Muscle of leg (tissue), 11 donors: ENCODE data around the gene BABAM2. TPM values are rescaled to one million over a fixed set of nuclear protein-coding genes. Genes with fewer than 3 reads are reported as not detected.

Source experiments
- DNase-seq: peaks from one replicate; pipeline ENCODE4 v3.0.0; 2013
- H3K27ac ChIP-seq: one replicate; pipeline ENCODE4 v1.5.1; 2013; ENCODE audit warnings: mild to moderate bottlenecking, low read length, control low read depth
- H3K27me3 ChIP-seq: one replicate; pipeline ENCODE4 v1.6.1; 2013; ENCODE audit warnings: low read length; ENCODE audit not compliant: control insufficient read depth, insufficient read depth
- H3K36me3 ChIP-seq: one replicate; pipeline ENCODE4 v1.6.1; 2013; ENCODE audit warnings: low read length; ENCODE audit not compliant: control insufficient read depth, insufficient read depth
- H3K4me1 ChIP-seq: one replicate; pipeline ENCODE4 v1.6.1; 2013; ENCODE audit warnings: low read length; ENCODE audit not compliant: control insufficient read depth, insufficient read depth
- H3K4me3 ChIP-seq: one replicate; pipeline ENCODE4 v1.5.1; 2013; ENCODE audit warnings: low read length, control low read depth
- H3K9me3 ChIP-seq: replicated peaks from 2 replicates; pipeline ENCODE4 v1.6.1; 2013; ENCODE audit warnings: low read depth, low read length; ENCODE audit not compliant: control insufficient read depth
- WGBS: methylation state at CpG from one replicate; pipeline ENCODE4 v1.1.5; 2013; ENCODE audit warnings: missing lambda C conversion rate; ENCODE audit not compliant: insufficient coverage; 5-methylcytosine and 5-hydroxymethylcytosine counted together
- polyA plus RNA-seq, 8 donors: library from polyadenylated mRNA; unstranded; fragments of 120-200 nt; gene quantifications; one replicate each; pipeline versions ENCODE4 v1.2.1 to v1.2.3, GENCODE V29; 2013; ENCODE audit warnings: inconsistent platforms in 1 of 8, low replicate concordance in 1 of 8; ENCODE audit not compliant: insufficient read length in 8 of 8, insufficient read depth in 1 of 8
- total RNA-seq: library from RNA; stranded (reverse); fragments of 120-200 nt; gene quantifications from one replicate; pipeline ENCODE4 v1.2.4, GENCODE V29; 2013

Gene BABAM2
- total and polyA plus RNA-seq, 9 donors, result 16.1 to 23.6 (median 21.4) TPM

- no peaks in the 10 kb centered on the region for H3K4me1 ChIP-seq
- H3K27ac ChIP-seq, result no peak overlapping the region
- no peaks in the 10 kb centered on the region for H3K36me3 ChIP-seq
- 78% methylated on average over 3 of the region's 4 CpGs for WGBS
- no peak for DNase-seq
- no peaks in the 10 kb centered on the region for H3K27me3 ChIP-seq
- no peaks in the 10 kb centered on the region for H3K9me3 ChIP-seq
- no peak overlapping the region for H3K4me3 ChIP-seq
These were observed 297.9 kb downstream of the BABAM2 start for GRCh38 chr2:28188436-28188835.

DNA sequence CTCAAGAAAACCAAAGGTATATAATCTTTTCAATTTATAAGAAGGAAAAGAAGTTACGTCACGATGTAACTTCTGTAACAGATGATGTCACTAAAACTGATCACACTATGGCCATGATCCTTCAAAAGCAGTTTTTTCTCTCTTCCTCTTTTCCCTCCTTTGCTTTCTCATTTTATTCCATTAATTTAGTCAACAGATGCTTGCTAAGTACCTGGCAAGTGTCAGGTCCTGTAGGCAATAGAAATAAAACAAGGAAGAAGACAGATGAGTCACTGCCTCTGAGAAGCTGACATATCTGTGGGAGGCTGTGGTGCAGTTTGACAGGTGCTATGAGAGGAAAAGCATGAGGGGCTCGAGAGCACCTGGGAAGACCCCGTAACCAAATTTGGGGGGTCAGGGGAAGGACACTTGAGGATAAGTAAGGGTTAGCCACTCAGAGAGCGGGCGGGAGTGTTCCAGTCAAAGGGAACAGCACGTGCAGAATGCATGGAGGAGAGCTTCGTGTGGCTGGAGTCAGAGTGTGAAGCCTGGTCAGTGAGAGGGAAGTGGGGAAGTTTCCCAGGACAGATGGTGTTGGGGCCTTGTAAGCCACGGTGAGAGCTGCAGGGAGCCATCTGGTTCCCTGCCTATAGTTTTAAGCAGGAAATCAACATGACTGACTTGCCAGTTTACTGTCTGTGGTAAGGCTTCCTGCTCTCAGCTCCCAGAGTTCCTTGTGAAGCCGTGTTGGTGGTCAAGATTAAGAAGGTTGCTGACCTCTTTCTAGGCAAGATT is 303.3 kb downstream of the BABAM2 start:
- Histone ChIP-seq H3K4me1 (no peaks in the 10 kb centered on the region), H3K36me3 (no peaks in the 10 kb centered on the region), H3K9me3 (no peaks in the 10 kb centered on the region), H3K27ac (no peak overlapping the region), H3K4me3 (no peak overlapping the region), H3K27me3 (no peaks in the 10 kb centered on the region)
- no peak for DNase-seq
- 68% methylated on average over 7 of the region's 10 CpGs for WGBS

- Histone ChIP-seq H3K4me3 (no peak overlapping the region), H3K27me3 (no peaks in the 10 kb centered on the region)
- no CpG with 5 or more reads among the region's 2 CpGs for WGBS
These were observed 309.6 kb downstream of the BABAM2 start for GRCh38 chr2:28199995-28200679.

DNA sequence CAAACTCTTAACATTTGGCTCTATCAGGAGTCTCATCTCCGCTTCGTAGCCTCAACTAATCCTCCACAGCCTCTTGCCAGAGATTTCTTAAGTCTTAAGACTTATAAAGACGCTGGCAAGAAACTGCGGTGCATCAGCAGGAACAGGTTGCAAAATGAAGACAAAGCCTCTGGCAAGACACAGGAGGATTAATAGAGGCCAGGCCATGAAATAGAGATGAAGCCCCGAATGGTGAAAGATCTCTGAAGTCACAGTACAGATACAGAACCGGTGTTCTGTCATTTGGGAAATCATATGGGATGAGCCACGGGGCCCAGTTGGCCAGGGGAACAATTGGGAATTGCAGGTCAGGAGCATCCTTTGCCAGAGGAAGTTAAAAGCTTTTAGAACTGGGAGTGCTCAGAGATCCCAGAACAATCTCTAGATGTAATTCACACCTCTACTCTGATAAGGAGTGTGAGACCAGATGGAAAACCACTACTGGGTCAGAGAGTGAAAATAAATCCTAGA is 311.2 kb downstream of the BABAM2 start:
- Histone ChIP-seq H3K27ac (no peak overlapping the region), H3K4me3 (no peak overlapping the region), H3K36me3 (no peaks in the 10 kb centered on the region), H3K9me3 (no peaks in the 10 kb centered on the region), H3K27me3 (no peaks in the 10 kb centered on the region), H3K4me1 (peaks cover 3% of the 10 kb centered on the region)
- WGBS, result 37% methylated on average over 4 of the region's 7 CpGs
- peak; percentile 71 for DNase-seq

More at GRCh38 chr2:28199995-28200679, 309.6 kb downstream of the BABAM2 start:
- Histone ChIP-seq H3K27ac (no peak overlapping the region), H3K9me3 (no peaks in the 10 kb centered on the region), H3K36me3 (no peaks in the 10 kb centered on the region), H3K4me1 (no peaks in the 10 kb centered on the region)
- no peak for DNase-seq

- Histone ChIP-seq H3K4me1 (peaks cover 3% of the 10 kb centered on the region), H3K27ac (no peak overlapping the region), H3K36me3 (no peaks in the 10 kb centered on the region), H3K4me3 (no peak overlapping the region), H3K9me3 (no peaks in the 10 kb centered on the region), H3K27me3 (no peaks in the 10 kb centered on the region)
- no CpG with 5 or more reads among the region's 3 CpGs for WGBS
- no peak for DNase-seq
These were observed 312.2 kb downstream of the BABAM2 start for GRCh38 chr2:28202719-28203118.

GRCh38 chr2:28206762-28207161 is 316.2 kb downstream of the BABAM2 start:
- DNase-seq, result peak; percentile 52
- H3K27ac ChIP-seq, result no peak overlapping the region
- WGBS, result no CpG with 5 or more reads among the region's 3 CpGs
- no peak overlapping the region for H3K4me3 ChIP-seq
- no peaks in the 10 kb centered on the region for H3K9me3 ChIP-seq
- H3K4me1 ChIP-seq, result peaks cover 3% of the 10 kb centered on the region
- no peaks in the 10 kb centered on the region for H3K27me3 ChIP-seq
- H3K36me3 ChIP-seq, result no peaks in the 10 kb centered on the region

- no peaks in the 10 kb centered on the region for H3K9me3 ChIP-seq
- H3K27ac ChIP-seq, result peak overlapping the region; percentile 0
- H3K36me3 ChIP-seq, result no peaks in the 10 kb centered on the region
- no peaks in the 10 kb centered on the region for H3K27me3 ChIP-seq
- WGBS, result 100% methylated on average over 1 of the region's 3 CpGs
- DNase-seq, result no peak
- no peak overlapping the region for H3K4me3 ChIP-seq
- peaks cover 3% of the 10 kb centered on the region for H3K4me1 ChIP-seq
These were observed 318.7 kb downstream of the BABAM2 start for GRCh38 chr2:28209261-28209691.

- DNase-seq, result no peak
- Histone ChIP-seq H3K4me1 (peaks cover 3% of the 10 kb centered on the region), H3K9me3 (no peaks in the 10 kb centered on the region), H3K4me3 (no peak overlapping the region), H3K36me3 (no peaks in the 10 kb centered on the region), H3K27me3 (no peaks in the 10 kb centered on the region), H3K27ac (no peak overlapping the region)
These were observed 319.3 kb downstream of the BABAM2 start for GRCh38 chr2:28209864-28210263.

- WGBS, result no CpG with 5 or more reads among the region's 1 CpG
- Histone ChIP-seq H3K4me3 (no peak overlapping the region), H3K9me3 (no peaks in the 10 kb centered on the region), H3K27ac (no peak overlapping the region), H3K27me3 (no peaks in the 10 kb centered on the region), H3K4me1 (peaks cover 3% of the 10 kb centered on the region), H3K36me3 (no peaks in the 10 kb centered on the region)
- no peak for DNase-seq
These were observed 320.0 kb downstream of the BABAM2 start for GRCh38 chr2:28210535-28210934.

GRCh38 chr2:28216331-28216730 is 325.8 kb downstream of the BABAM2 start:
- no peaks in the 10 kb centered on the region for H3K27me3 ChIP-seq
- DNase-seq, result no peak
- WGBS, result no CpG with 5 or more reads among the region's 2 CpGs
- no peak overlapping the region for H3K27ac ChIP-seq
- no peaks in the 10 kb centered on the region for H3K9me3 ChIP-seq
- no peaks in the 10 kb centered on the region for H3K4me1 ChIP-seq
- H3K4me3 ChIP-seq, result no peak overlapping the region
- H3K36me3 ChIP-seq, result no peaks in the 10 kb centered on the region
